ENCODE results near the gene MDH2. TPM values are rescaled to one million over a fixed set of nuclear protein-coding genes. Genes with fewer than 3 reads are reported as not detected.

The MDH2 gene
- total RNA-seq, 1 donor from 2014 or later = 81.8 TPM

- Histone ChIP-seq H3K27ac (no peak overlapping the region), H3K27me3 (no peaks in the 10 kb centered on the region), H3K4me1 (no peaks in the 10 kb centered on the region), H3K4me3 (no peak overlapping the region), H3K9me3 (no peaks in the 10 kb centered on the region), H3K36me3 (no peaks in the 10 kb centered on the region)
- DNase-seq (ENCODE audit: extremely low spot score in 2 of 2) = no peak
- intact Hi-C loops (cut with DNase I) = no loop called here
- TF ChIP-seq CTCF (IDR thresholded peaks at IDR 0.05) = no peak
- no peak for TF ChIP-seq POLR2A (IDR thresholded peaks at IDR 0.05)
- TF ChIP-seq POLR2AphosphoS5 (IDR thresholded peaks at IDR 0.05; ENCODE audit: insufficient read depth in 1 of 2, low read depth in 1 of 2) = no peak
Observed at GRCh38 chr7:76037310-76037709, 10.6 kb upstream of the MDH2 start.

DNA sequence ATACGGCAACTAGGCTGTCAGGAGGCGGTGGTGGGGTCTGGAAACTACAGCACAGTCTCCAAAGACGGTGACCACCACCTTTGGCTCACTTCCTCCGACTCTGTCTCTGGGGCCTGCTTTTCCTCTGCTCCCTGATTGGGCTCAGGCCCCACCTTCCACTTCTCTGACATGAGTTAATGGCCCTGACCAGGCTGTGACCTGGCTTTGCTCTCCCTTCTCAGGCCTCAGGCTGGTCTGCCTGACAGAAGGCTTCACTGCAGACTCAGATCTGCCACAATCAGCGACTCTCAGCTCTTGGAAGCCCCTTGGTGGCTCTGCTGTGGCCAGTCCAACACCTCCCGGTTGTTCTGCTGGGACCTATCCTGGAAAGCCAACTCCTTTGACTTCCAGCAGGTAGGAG, 7.8 kb upstream of the MDH2 start:
- Histone ChIP-seq H3K36me3 (no peaks in the 10 kb centered on the region), H3K9me3 (no peaks in the 10 kb centered on the region), H3K27ac (no peak overlapping the region), H3K4me1 (no peaks in the 10 kb centered on the region), H3K4me3 (no peak overlapping the region), H3K27me3 (no peaks in the 10 kb centered on the region)
- intact Hi-C loops (cut with DNase I) = no loop called here
- DNase-seq (ENCODE audit: extremely low spot score in 2 of 2) = no peak
- TF ChIP-seq POLR2AphosphoS5 (IDR thresholded peaks at IDR 0.05; ENCODE audit: insufficient read depth in 1 of 2, low read depth in 1 of 2) = no peak
- no peak for TF ChIP-seq POLR2A (IDR thresholded peaks at IDR 0.05)
- no peak for TF ChIP-seq CTCF (IDR thresholded peaks at IDR 0.05)

GRCh38 chr7:76044375-76044865, 3.5 kb upstream of the MDH2 start:
- intact Hi-C loops (cut with DNase I) = no loop called here
- TF ChIP-seq POLR2AphosphoS5 (IDR thresholded peaks at IDR 0.05; ENCODE audit: insufficient read depth in 1 of 2, low read depth in 1 of 2) = no peak
- no peak for TF ChIP-seq CTCF (IDR thresholded peaks at IDR 0.05)
- Histone ChIP-seq H3K4me1 (peaks cover 32% of the 10 kb centered on the region), H3K27ac (no peak overlapping the region), H3K4me3 (no peak overlapping the region), H3K36me3 (no peaks in the 10 kb centered on the region), H3K27me3 (no peaks in the 10 kb centered on the region), H3K9me3 (no peaks in the 10 kb centered on the region)
- no peak for DNase-seq (ENCODE audit: extremely low spot score in 2 of 2)

DNA sequence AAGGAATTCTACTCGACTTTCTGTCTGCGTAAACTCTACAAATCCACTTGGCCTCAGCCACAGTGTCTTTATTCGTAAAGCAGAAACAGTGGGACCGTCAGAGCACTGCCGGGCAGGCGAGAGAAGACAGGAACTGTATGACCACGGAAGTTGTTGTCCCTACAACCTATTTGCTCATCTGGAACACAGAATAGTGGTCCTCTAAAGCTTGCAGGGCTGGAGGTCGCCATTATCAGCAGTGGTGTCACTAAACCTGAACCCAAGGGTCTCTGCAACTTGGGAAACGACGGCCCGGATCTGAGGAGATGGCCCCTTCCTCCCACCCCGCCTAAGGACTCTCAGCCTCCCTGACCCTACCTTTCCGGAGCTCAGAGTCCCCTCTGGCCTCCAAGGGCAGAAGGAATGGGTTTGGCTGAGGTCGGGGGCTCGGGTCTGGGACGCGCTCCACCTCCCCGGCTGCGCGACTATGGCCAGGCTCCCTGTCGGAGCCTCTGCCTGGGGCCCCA, 548 bp upstream of the MDH2 start:
- H3K4me1 ChIP-seq = peaks cover 55% of the 10 kb centered on the region

More for the DNA sequence above, 548 bp upstream of the MDH2 start:
- no peak for DNase-seq (ENCODE audit: extremely low spot score in 2 of 2)
- Histone ChIP-seq H3K4me3 (peak overlapping the region; percentile 97 to 100), H3K9me3 (no peaks in the 10 kb centered on the region), H3K27me3 (no peaks in the 10 kb centered on the region), H3K27ac (peak overlapping the region; percentile 84), H3K36me3 (no peaks in the 10 kb centered on the region)
- intact Hi-C loops (cut with DNase I) = no loop called here
- no peak for TF ChIP-seq POLR2AphosphoS5 (IDR thresholded peaks at IDR 0.05; ENCODE audit: insufficient read depth in 1 of 2, low read depth in 1 of 2)
- no peak for TF ChIP-seq CTCF (IDR thresholded peaks at IDR 0.05)
- no peak for TF ChIP-seq POLR2A (IDR thresholded peaks at IDR 0.05)

Measured in vagina (tissue), 2 donors.